ENCODE data around the gene MGMT.

MGMT gene

GRCh38 chr10:129502448-129502847 is 35.4 kb downstream of the MGMT start:
- Histone ChIP-seq H3K9me3 (ENCODE audit: insufficient read depth, low read length) (peaks cover 23% of the 10 kb centered on the region), H3K4me1 (ENCODE audit: insufficient read depth, insufficient read length) (no peaks in the 10 kb centered on the region), H3K36me3 (ENCODE audit: insufficient read depth, insufficient read length, low read length) (no peaks in the 10 kb centered on the region), H3K9ac (ENCODE audit: insufficient read length, low read depth) (no peak overlapping the region), H3K4me3 (ENCODE audit: insufficient read length, low read depth) (no peak overlapping the region), H3K27me3 (ENCODE audit: insufficient read depth, insufficient read length) (no peaks in the 10 kb centered on the region)
- no peak for TF ChIP-seq ZNF274 (IDR thresholded peaks at IDR 0.05; ENCODE audit: low read depth, low read length)
- no peak for TF ChIP-seq SUZ12 (IDR thresholded peaks at IDR 0.05; ENCODE audit: extremely low read depth, insufficient read depth, insufficient read length)
- TF ChIP-seq YY1 (IDR thresholded peaks at IDR 0.05; ENCODE audit: insufficient read depth, insufficient read length): no peak
- no peak for DNase-seq (ENCODE audit: low read depth, low spot score)

- no peaks in the 10 kb centered on the region for H3K27me3 ChIP-seq (ENCODE audit: insufficient read depth, insufficient read length)
- no peaks in the 10 kb centered on the region for H3K4me1 ChIP-seq (ENCODE audit: insufficient read depth, insufficient read length)
- peaks cover 5% of the 10 kb centered on the region; the same call in 1 of the 2 replicates for H3K9me3 ChIP-seq (ENCODE audit: insufficient read depth, low read length)
- TF ChIP-seq SUZ12 (IDR thresholded peaks at IDR 0.05; ENCODE audit: extremely low read depth, insufficient read depth, insufficient read length) (no peak), ZNF274 (IDR thresholded peaks at IDR 0.05; ENCODE audit: low read depth, low read length) (no peak), YY1 (IDR thresholded peaks at IDR 0.05; ENCODE audit: insufficient read depth, insufficient read length) (no peak)
- no peak overlapping the region for H3K4me3 ChIP-seq (ENCODE audit: insufficient read length, low read depth)
- DNase-seq (ENCODE audit: low read depth, low spot score): no peak
- H3K36me3 ChIP-seq (ENCODE audit: insufficient read depth, insufficient read length, low read length): no peaks in the 10 kb centered on the region
- H3K9ac ChIP-seq (ENCODE audit: insufficient read length, low read depth): no peak overlapping the region
Measured at GRCh38 chr10:129505500-129506075, 38.5 kb downstream of the MGMT start.

- Histone ChIP-seq H3K27me3 (ENCODE audit: insufficient read depth, insufficient read length) (no peaks in the 10 kb centered on the region), H3K36me3 (ENCODE audit: insufficient read depth, insufficient read length, low read length) (no peaks in the 10 kb centered on the region), H3K9me3 (ENCODE audit: insufficient read depth, low read length) (peaks cover 5% of the 10 kb centered on the region; the same call in 1 of the 2 replicates), H3K9ac (ENCODE audit: insufficient read length, low read depth) (no peak overlapping the region), H3K4me3 (ENCODE audit: insufficient read length, low read depth) (no peak overlapping the region), H3K4me1 (ENCODE audit: insufficient read depth, insufficient read length) (no peaks in the 10 kb centered on the region)
- TF ChIP-seq SUZ12 (IDR thresholded peaks at IDR 0.05; ENCODE audit: extremely low read depth, insufficient read depth, insufficient read length) (no peak), ZNF274 (IDR thresholded peaks at IDR 0.05; ENCODE audit: low read depth, low read length) (no peak), YY1 (IDR thresholded peaks at IDR 0.05; ENCODE audit: insufficient read depth, insufficient read length) (no peak)
- no peak for DNase-seq (ENCODE audit: low read depth, low spot score)
Measured at GRCh38 chr10:129506101-129506797, 39.2 kb downstream of the MGMT start.

- no peak overlapping the region for H3K4me3 ChIP-seq (ENCODE audit: insufficient read length, low read depth)
- peaks cover 5% of the 10 kb centered on the region; the same call in 1 of the 2 replicates for H3K9me3 ChIP-seq (ENCODE audit: insufficient read depth, low read length)
- H3K9ac ChIP-seq (ENCODE audit: insufficient read length, low read depth): no peak overlapping the region
- no peaks in the 10 kb centered on the region for H3K27me3 ChIP-seq (ENCODE audit: insufficient read depth, insufficient read length)
- TF ChIP-seq ZNF274 (IDR thresholded peaks at IDR 0.05; ENCODE audit: low read depth, low read length) (no peak), YY1 (IDR thresholded peaks at IDR 0.05; ENCODE audit: insufficient read depth, insufficient read length) (no peak), SUZ12 (IDR thresholded peaks at IDR 0.05; ENCODE audit: extremely low read depth, insufficient read depth, insufficient read length) (no peak)
- no peaks in the 10 kb centered on the region for H3K36me3 ChIP-seq (ENCODE audit: insufficient read depth, insufficient read length, low read length)
- H3K4me1 ChIP-seq (ENCODE audit: insufficient read depth, insufficient read length): no peaks in the 10 kb centered on the region
- no peak for DNase-seq (ENCODE audit: low read depth, low spot score)
Measured at GRCh38 chr10:129507216-129507889, 40.3 kb downstream of the MGMT start.

GRCh38 chr10:129509155-129509554 is 42.1 kb downstream of the MGMT start:
- DNase-seq (ENCODE audit: low read depth, low spot score): no peak
- Histone ChIP-seq H3K4me1 (ENCODE audit: insufficient read depth, insufficient read length) (no peaks in the 10 kb centered on the region), H3K4me3 (ENCODE audit: insufficient read length, low read depth) (no peak overlapping the region), H3K36me3 (ENCODE audit: insufficient read depth, insufficient read length, low read length) (no peaks in the 10 kb centered on the region), H3K9ac (ENCODE audit: insufficient read length, low read depth) (no peak overlapping the region), H3K27me3 (ENCODE audit: insufficient read depth, insufficient read length) (no peaks in the 10 kb centered on the region), H3K9me3 (ENCODE audit: insufficient read depth, low read length) (peaks cover 5% of the 10 kb centered on the region; the same call in 1 of the 2 replicates)
- TF ChIP-seq SUZ12 (IDR thresholded peaks at IDR 0.05; ENCODE audit: extremely low read depth, insufficient read depth, insufficient read length): no peak
- TF ChIP-seq ZNF274 (IDR thresholded peaks at IDR 0.05; ENCODE audit: low read depth, low read length): no peak
- TF ChIP-seq YY1 (IDR thresholded peaks at IDR 0.05; ENCODE audit: insufficient read depth, insufficient read length): no peak

GRCh38 chr10:129509835-129510234 is 42.8 kb downstream of the MGMT start:
- no peaks in the 10 kb centered on the region for H3K36me3 ChIP-seq (ENCODE audit: insufficient read depth, insufficient read length, low read length)
- no peak for DNase-seq (ENCODE audit: low read depth, low spot score)
- TF ChIP-seq ZNF274 (IDR thresholded peaks at IDR 0.05; ENCODE audit: low read depth, low read length) (no peak), SUZ12 (IDR thresholded peaks at IDR 0.05; ENCODE audit: extremely low read depth, insufficient read depth, insufficient read length) (no peak)
- no peak overlapping the region for H3K4me3 ChIP-seq (ENCODE audit: insufficient read length, low read depth)
- H3K27me3 ChIP-seq (ENCODE audit: insufficient read depth, insufficient read length): no peaks in the 10 kb centered on the region
- H3K4me1 ChIP-seq (ENCODE audit: insufficient read depth, insufficient read length): no peaks in the 10 kb centered on the region
- no peak overlapping the region for H3K9ac ChIP-seq (ENCODE audit: insufficient read length, low read depth)
- peaks cover 5% of the 10 kb centered on the region; the same call in 1 of the 2 replicates for H3K9me3 ChIP-seq (ENCODE audit: insufficient read depth, low read length)

GRCh38 chr10:129511086-129511485 is 44.0 kb downstream of the MGMT start:
- Histone ChIP-seq H3K36me3 (ENCODE audit: insufficient read depth, insufficient read length, low read length) (no peaks in the 10 kb centered on the region), H3K9me3 (ENCODE audit: insufficient read depth, low read length) (peaks cover 5% of the 10 kb centered on the region; the same call in 1 of the 2 replicates), H3K9ac (ENCODE audit: insufficient read length, low read depth) (no peak overlapping the region), H3K4me1 (ENCODE audit: insufficient read depth, insufficient read length) (no peaks in the 10 kb centered on the region), H3K27me3 (ENCODE audit: insufficient read depth, insufficient read length) (no peaks in the 10 kb centered on the region), H3K4me3 (ENCODE audit: insufficient read length, low read depth) (no peak overlapping the region)
- no peak for TF ChIP-seq YY1 (IDR thresholded peaks at IDR 0.05; ENCODE audit: insufficient read depth, insufficient read length)
- no peak for TF ChIP-seq ZNF274 (IDR thresholded peaks at IDR 0.05; ENCODE audit: low read depth, low read length)
- TF ChIP-seq SUZ12 (IDR thresholded peaks at IDR 0.05; ENCODE audit: extremely low read depth, insufficient read depth, insufficient read length): no peak
- DNase-seq (ENCODE audit: low read depth, low spot score): no peak
